ENCODE measurements around the gene GATAD2A. TPM values are rescaled to one million over a fixed set of nuclear protein-coding genes. Genes with fewer than 3 reads are reported as not detected.

The GATAD2A gene
- total and polyA plus RNA-seq, 2 of the 13 experiments (the other 11 are each of a cell fraction or from before 2014, with no cell fraction given), result 16.8 to 28.6 TPM

DNA sequence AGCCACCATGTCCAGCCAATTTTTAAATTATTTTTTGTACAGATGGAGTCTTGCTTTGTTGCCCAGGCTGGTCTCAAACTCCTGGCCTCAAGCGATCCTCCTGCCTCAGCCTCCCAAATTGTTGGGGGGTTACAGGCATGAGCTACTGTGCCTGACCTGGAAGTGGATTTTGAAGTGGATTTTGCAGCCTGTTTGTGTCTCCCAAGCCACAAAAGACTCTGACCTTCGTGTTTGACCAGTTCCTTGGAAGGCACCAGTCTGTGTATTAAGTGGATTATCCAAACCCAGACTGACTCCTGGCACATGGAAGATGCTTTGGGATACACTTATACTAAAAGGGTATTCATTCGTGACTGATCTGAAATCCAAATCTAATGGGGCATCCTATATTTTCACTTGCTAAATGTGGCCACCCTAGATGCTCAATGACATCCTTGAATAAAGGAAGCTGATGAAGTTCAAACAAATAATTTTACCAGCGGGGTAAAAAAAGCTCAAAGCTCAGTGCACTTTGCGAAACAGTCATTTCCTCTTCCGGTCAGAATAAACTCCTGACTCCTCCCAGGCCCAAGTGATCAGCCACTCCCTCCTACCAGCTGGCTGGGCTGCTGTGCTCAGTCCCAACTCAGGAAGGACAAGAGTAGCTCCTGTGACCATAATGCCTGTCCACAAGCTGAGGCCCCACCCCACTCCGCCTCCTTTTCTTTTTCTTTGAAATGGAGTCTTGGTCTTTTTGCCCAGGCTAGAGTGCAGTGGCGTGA, 32.6 kb upstream of the GATAD2A start:
- Histone ChIP-seq H3K36me3 (replicated peaks in 1 of 2; ENCODE audit: control insufficient read depth in 1 of 2, insufficient read depth in 2 of 2, low read length in 2 of 2) (no peaks in the 10 kb centered on the region), H3K27ac (ENCODE audit: extremely low read length, insufficient read depth, low read length) (peak overlapping the region; percentile 63), H3K79me2 (ENCODE audit: insufficient read depth, low read length) (no peaks in the 10 kb centered on the region), H4K20me1 (ENCODE audit: insufficient read depth, low read length) (no peaks in the 10 kb centered on the region), H3K9me3 (ENCODE audit: low read length) (no peaks in the 10 kb centered on the region), H3K4me1 (ENCODE audit: insufficient read depth, low read length) (peaks cover 66% of the 10 kb centered on the region), H3K4me3 (replicated peaks in 1 of 3; ENCODE audit: insufficient read depth in 1 of 3, low read depth in 2 of 3, low read length in 3 of 3) (peak overlapping the region; percentile 19 to 48 (median 37); a peak in 5 of 6 replicates), H3K4me2 (ENCODE audit: low read depth, low read length) (peak overlapping the region; percentile 78), H3K9ac (ENCODE audit: insufficient read depth, low read depth, low read length) (peak overlapping the region; percentile 31; the same call in 1 of the 2 replicates), H2AFZ (ENCODE audit: low read length) (no peak overlapping the region), H3K27me3 (ENCODE audit: control insufficient read depth in 1 of 2, insufficient read depth in 2 of 2, low read length in 2 of 2) (no peaks in the 10 kb centered on the region)
- CTCF ChIA-PET (ENCODE audit: low intra/inter-chr PET ratio, low total read pairs), result no interaction called here
- POLR2A ChIA-PET, result interaction anchor here (0.6 to 3.6 kb wide), 9 partner anchors 8 to 143 kb away, joined by 3 to 25 read pairs (median 6); partner anchors contain the start of genes GATAD2A, NDUFA13 and TSSK6
- DNase-seq (ENCODE audit: low spot score) (peak; percentile 90), ATAC-seq (peak; percentile 96), FAIRE-seq (peak; percentile 97)
- in situ Hi-C loops (cut with HindIII; ENCODE audit: extremely low pct_ligation_motif_present, low pct_unique_long_range_greater_than_20kb), result loop anchor here (5.0 kb wide), 1 partner anchor 34 kb away; the partner anchor contains the start of gene GATAD2A
- WGBS (ENCODE audit: low lambda C conversion rate), result 15% methylated on average over 8 of the region's 8 CpGs
- no TSS peak for BruUV-seq (replicated peaks)
- intact Hi-C loops (cut with micrococcal nuclease; ENCODE audit: unreplicated experiment), result no loop called here
- TF ChIP-seq, protein P1, sequence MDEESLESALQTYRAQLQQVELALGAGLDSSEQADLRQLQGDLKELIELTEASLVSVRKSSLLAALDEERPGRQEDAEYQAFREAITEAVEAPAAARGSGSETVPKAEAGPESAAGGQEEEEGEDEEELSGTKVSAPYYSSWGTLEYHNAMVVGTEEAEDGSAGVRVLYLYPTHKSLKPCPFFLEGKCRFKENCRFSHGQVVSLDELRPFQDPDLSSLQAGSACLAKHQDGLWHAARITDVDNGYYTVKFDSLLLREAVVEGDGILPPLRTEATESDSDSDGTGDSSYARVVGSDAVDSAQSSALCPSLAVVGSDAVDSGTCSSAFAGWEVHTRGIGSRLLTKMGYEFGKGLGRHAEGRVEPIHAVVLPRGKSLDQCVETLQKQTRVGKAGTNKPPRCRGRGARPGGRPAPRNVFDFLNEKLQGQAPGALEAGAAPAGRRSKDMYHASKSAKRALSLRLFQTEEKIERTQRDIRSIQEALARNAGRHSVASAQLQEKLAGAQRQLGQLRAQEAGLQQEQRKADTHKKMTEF (CRISPR knock-in tag; IDR thresholded peaks at IDR 0.05), result 0 out of 2 replicates have a peak, but pooled peaks have one; percentile 34
- TF ChIP-seq ZNF567 (CRISPR knock-in tag; IDR thresholded peaks at IDR 0.05; ENCODE audit: borderline replicate concordance) (peak; percentile 62; the same call in 1 of the 2 replicates), ZNF614 (CRISPR knock-in tag; IDR thresholded peaks at IDR 0.05; ENCODE audit: borderline replicate concordance) (peak; percentile 66; the same call in 1 of the 2 replicates), NCOR1 (IDR thresholded peaks at IDR 0.05; ENCODE audit: borderline replicate concordance, low read length) (peak; percentile 48; the same call in 1 of the 2 replicates), PHF8 (CRISPR knock-in tag; IDR thresholded peaks at IDR 0.05) (peak; percentile 48; the same call in 1 of the 2 replicates), ZBED4 (CRISPR knock-in tag; IDR thresholded peaks at IDR 0.05; ENCODE audit: borderline replicate concordance) (no peak), POLR2G (IDR thresholded peaks at IDR 0.05; ENCODE audit: low read depth, low read length) (peak; percentile 73), NFIB (CRISPR knock-in tag; IDR thresholded peaks at IDR 0.05; ENCODE audit: borderline replicate concordance) (no peak), ZNF605 (CRISPR knock-in tag; IDR thresholded peaks at IDR 0.05) (0 out of 2 replicates have a peak, but pooled peaks have one; percentile 52), SPEN (CRISPR knock-in tag; IDR thresholded peaks at IDR 0.05; ENCODE audit: low read depth) (no peak), SOX6 (IDR thresholded peaks at IDR 0.05) (no peak), SOX6 (CRISPR knock-in tag; IDR thresholded peaks at IDR 0.05) (peak; percentile 26; the same call in 1 of the 2 replicates), ZNF747 (CRISPR knock-in tag; IDR thresholded peaks at IDR 0.05; ENCODE audit: borderline replicate concordance) (0 out of 2 replicates have a peak, but pooled peaks have one; percentile 32), SOX5 (CRISPR knock-in tag; IDR thresholded peaks at IDR 0.05; ENCODE audit: borderline replicate concordance) (peak; percentile 34; the same call in 1 of the 2 replicates), DNMT1 (CRISPR knock-in tag; IDR thresholded peaks at IDR 0.05) (no peak), PHF21A (CRISPR knock-in tag; IDR thresholded peaks at IDR 0.05) (0 out of 2 replicates have a peak, but pooled peaks have one; percentile 39), ZMYM2 (CRISPR knock-in tag; IDR thresholded peaks at IDR 0.05) (0 out of 2 replicates have a peak, but pooled peaks have one; percentile 54)
- TF ChIP-seq, protein P2, sequence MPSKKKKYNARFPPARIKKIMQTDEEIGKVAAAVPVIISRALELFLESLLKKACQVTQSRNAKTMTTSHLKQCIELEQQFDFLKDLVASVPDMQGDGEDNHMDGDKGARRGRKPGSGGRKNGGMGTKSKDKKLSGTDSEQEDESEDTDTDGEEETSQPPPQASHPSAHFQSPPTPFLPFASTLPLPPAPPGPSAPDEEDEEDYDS (CRISPR knock-in tag; IDR thresholded peaks at IDR 0.05), result peak; percentile 75
